T47D (cell line): ENCODE measurements around the gene KRTAP6-1.

Experiments used
- DNase-seq, 2 experiments: peaks; one replicate each; pipeline versions ENCODE4 v3.0.0 to v3.0.0-alpha.2; 2011 to 2012; ENCODE audit warnings: low read depth in 1 of 2, low spot score in 1 of 2
- JUND ChIP-seq: IDR thresholded peaks from 2 replicates; pipeline ENCODE4 v1.6.1; 2012; ENCODE audit warnings: low read depth
- in situ Hi-C: cut with HindIII; loops from 2 replicates; pipeline ENCODE4 v1.10.0; 2016; ENCODE audit warnings: low sequenced_read_pairs, low pct_unique_long_range_greater_than_20kb

Gene KRTAP6-1

DNA sequence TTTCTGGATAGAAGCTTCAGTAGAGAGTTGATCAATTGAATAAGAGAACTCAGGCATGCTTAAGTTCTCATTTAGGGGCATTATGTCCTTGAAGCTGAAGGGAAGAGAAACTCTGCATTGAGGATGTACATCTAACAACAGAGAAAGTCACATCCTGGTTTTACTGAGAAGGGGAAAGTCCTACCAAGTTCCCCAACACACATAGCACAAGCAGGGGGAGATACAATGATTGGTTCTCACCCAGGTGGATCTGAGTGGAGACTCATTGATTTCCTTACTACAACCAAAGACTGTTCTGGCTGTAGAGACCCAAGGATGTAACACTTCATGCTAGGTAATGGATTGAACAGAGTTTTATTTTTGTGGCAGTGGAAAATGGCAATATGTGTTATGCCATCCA, 1.5 kb upstream of the KRTAP6-1 start:
- no peak for TF ChIP-seq JUND
- in situ Hi-C loops, result no loop called here
- DNase-seq, result no peak

GRCh38 chr21:30612132-30612531, 1.6 kb downstream of the KRTAP6-1 start:
- in situ Hi-C loops, result no loop called here
- DNase-seq, result no peak
- TF ChIP-seq JUND, result no peak

DNA sequence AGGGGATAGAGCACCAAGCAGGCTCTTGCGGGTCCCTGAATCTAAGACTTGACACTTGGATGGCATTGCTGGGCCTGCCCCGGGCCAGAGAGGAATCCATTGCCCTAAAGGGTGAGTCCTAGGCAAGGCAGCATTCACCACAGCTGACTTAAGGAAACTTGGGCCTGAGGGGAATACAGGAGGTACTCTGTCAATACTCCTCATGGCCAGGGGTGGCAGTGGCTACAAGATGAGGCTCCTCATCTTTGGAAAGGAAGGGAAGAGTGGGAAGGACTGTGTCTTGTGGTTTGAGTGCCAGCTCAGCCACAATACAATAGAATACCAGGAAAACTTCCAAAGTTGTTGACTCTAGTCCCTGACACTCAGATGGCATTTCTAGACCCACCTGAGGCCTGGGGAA, 7.8 kb downstream of the KRTAP6-1 start:
- peak in 1 of 2 experiments; percentile 6 for DNase-seq
- no peak for TF ChIP-seq JUND
- in situ Hi-C loops, result no loop called here

- no peak for TF ChIP-seq JUND
- DNase-seq, result no peak
- in situ Hi-C loops, result no loop called here
Observed at GRCh38 chr21:30600787-30601186, 12.9 kb downstream of the KRTAP6-1 start, which contains the start of gene KRTAP22-1. KRTAP22-1 (plus strand) TSS chr21:30601087.

GRCh38 chr21:30598802-30599201, 14.9 kb downstream of the KRTAP6-1 start, which contains the start of gene KRTAP6-2:
KRTAP6-2 (minus strand) TSS chr21:30598902; CDS start chr21:30598874, 28 bp downstream.
- in situ Hi-C loops, result no loop called here
- DNase-seq, result no peak
- TF ChIP-seq JUND, result no peak

DNA sequence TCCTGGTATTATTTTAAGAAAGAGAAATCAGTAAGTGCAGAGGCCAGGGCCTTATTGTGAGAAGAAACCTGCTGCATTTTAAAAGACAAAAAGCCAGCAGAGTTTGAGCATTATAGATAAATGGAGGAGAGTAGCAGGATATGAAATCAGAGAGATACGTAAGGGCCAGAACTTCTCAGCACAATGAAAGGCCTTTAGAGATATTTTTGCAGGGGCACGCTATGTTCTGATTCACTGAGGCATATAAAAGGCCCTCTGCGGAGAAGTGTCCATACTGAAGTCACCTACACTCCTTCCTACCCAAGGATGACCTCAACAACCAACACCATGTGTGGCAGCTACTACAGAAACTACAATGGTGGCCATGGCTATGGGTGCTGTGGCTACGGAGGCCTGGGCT, 21.6 kb downstream of the KRTAP6-1 start, which contains the start of gene KRTAP6-3:
TSS of gene KRTAP6-3 (plus strand) at position 301 of the 400 bp plus-strand sequence. CDS start at position 307, 6 bp downstream.
- DNase-seq, result no peak
- in situ Hi-C loops, result no loop called here
- no peak for TF ChIP-seq JUND

GRCh38 chr21:30590297-30590696, 23.4 kb downstream of the KRTAP6-1 start, which contains the start of gene KRTAP22-2:
KRTAP22-2 (minus strand) TSS chr21:30590397.
- DNase-seq, result no peak
- in situ Hi-C loops, result no loop called here
- no peak for TF ChIP-seq JUND

- DNase-seq, result no peak
- no peak for TF ChIP-seq JUND
- in situ Hi-C loops, result no loop called here
Observed at GRCh38 chr21:30582870-30583269, 30.9 kb downstream of the KRTAP6-1 start.

DNA sequence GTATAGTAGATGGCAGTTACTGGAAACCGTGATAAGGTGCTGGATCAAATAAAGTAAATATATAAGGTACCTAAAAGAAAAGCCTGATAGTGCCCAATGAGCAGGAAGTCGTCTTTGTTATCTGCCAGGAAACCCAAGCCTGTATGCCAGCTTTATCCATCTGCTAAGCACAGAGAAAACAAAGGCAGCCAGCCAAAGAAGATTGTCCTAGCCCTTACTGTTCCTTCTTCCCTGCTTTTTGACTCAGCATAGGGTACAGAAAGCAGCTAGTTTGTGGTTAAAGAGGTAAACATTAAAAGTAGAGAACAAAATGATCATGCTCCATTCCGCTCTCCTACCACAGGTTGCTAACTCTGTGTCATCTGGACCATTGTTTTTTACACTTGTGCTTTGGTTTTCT, 33.6 kb downstream of the KRTAP6-1 start:
- no peak for TF ChIP-seq JUND
- in situ Hi-C loops, result no loop called here
- DNase-seq, result no peak

DNA sequence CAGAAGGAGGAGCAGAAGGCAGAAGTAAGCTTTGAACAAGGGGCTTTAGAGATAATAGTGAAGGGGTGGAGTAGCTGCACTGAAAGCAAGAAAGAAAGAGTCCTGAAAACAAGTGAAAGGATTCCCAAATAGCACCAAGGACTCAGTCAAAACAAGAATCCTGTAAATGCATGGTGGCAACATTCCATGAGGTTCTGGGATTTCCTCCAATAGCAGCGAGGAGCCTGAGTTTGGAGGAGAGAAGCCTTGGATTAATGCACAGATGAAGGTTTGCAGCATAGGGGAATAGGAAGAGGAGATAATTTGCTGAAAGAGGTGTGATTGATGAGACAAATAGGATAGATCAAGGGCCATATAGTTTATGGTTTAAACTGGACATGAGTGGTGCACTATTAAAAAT, 34.4 kb downstream of the KRTAP6-1 start:
- no peak for DNase-seq
- in situ Hi-C loops, result no loop called here
- no peak for TF ChIP-seq JUND

DNA sequence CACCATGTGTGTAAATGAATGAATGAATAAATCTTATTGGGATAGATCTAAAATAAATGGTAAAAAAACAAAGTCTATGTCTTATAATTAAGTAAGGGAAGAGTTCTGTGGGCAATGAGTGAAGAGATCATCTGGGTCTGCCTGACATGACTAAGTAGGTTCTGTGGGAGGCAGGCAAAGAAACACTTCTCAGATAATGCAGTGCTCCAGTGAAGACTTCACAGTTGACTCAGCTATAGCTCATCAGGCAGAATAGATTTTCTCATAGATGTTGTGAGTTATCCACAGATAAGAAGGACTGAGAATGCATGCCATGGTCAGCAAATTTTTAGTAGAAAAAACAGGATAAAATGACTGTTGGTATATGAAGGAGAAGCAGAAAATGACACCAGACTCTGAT, 36.0 kb downstream of the KRTAP6-1 start:
- TF ChIP-seq JUND, result no peak
- no peak for DNase-seq
- in situ Hi-C loops, result no loop called here

GRCh38 chr21:30567617-30568016, 46.1 kb downstream of the KRTAP6-1 start:
- DNase-seq, result no peak
- in situ Hi-C loops, result no loop called here
- no peak for TF ChIP-seq JUND

DNA sequence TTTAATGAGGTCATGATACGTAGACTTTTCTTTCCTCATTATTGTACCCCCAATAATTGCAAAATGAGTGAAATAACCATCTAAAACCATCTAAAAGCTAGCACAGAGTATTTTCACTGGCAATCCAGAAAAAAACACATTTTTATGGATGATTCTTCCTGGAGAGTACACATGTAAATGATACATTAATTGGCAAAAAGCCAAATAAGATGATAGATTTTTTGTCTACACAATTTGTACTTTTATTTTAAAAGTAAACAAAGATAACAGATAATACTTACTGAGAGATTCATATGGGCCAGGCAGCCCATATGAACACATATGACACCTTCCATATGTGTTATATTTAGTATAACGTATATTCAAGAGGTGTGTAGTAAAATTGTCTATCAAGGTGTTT, 50.1 kb downstream of the KRTAP6-1 start:
- no peak for DNase-seq
- in situ Hi-C loops, result no loop called here
- no peak for TF ChIP-seq JUND
